Esophagus muscularis mucosa (tissue), 4 donors: ENCODE data around the gene DNAH6. TPM values are rescaled to one million over a fixed set of nuclear protein-coding genes. Genes with fewer than 3 reads are reported as not detected.

Source experiments
- DNase-seq: peaks from one replicate; pipeline ENCODE4 v3.0.0-alpha.2; 2017; ENCODE audit errors: extremely low spot score
- H3K27ac ChIP-seq, 4 donors: fragments of 200-600 bp; sonication (generic); replicated peaks in 1 of 4; 1 replicate in 3 of 4; 2 replicates in 1 of 4; pipeline ENCODE4 v1.5.1; 2016 to 2019; ENCODE audit warnings: mild to moderate bottlenecking in 1 of 4
- H3K27me3 ChIP-seq, 4 donors: fragments of 200-600 bp; sonication (generic); one replicate each; pipeline versions ENCODE4 v1.5.1 to v1.6.0; 2016 to 2019
- H3K36me3 ChIP-seq, 4 donors: fragments of 200-600 bp; sonication (generic); one replicate each; pipeline ENCODE4 v1.5.1; 2016 to 2019
- H3K4me1 ChIP-seq, 4 donors: fragments of 200-600 bp; sonication (generic); one replicate each; pipeline ENCODE4 v1.5.1; 2016 to 2019
- H3K4me3 ChIP-seq, 4 donors: fragments of 200-600 bp; sonication (generic); 1 replicate in 2 of 4; 2 replicates in 2 of 4; pipeline ENCODE4 v1.5.1; 2016 to 2019; ENCODE audit warnings: mild to moderate bottlenecking in 4 of 4, moderate library complexity in 1 of 4
- H3K9me3 ChIP-seq, 4 donors: fragments of 200-600 bp; sonication (generic); 1 replicate in 3 of 4; 2 replicates in 1 of 4; pipeline ENCODE4 v1.5.1; 2016 to 2019
- CTCF ChIP-seq, 3 experiments: fragments of 200-600 bp in 2 of 3; fragments of 450-650 bp in 1 of 3; sonication (generic) in 2 of 3; IDR thresholded peaks; one replicate each; pipeline ENCODE4 v1.5.1; 2017 to 2019; ENCODE audit warnings: antibody characterized with exemption in 3 of 3, mild to moderate bottlenecking in 2 of 3, moderate library complexity in 1 of 3
- EP300 ChIP-seq: sonication (generic); formaldehyde crosslinking; IDR thresholded peaks from one replicate; pipeline ENCODE4 v1.6.1; 2017; ENCODE audit warnings: antibody characterized with exemption
- POLR2A ChIP-seq: fragments of 450-650 bp; IDR thresholded peaks from one replicate; pipeline ENCODE4 v1.6.1; 2017; ENCODE audit warnings: antibody characterized with exemption, moderate library complexity, mild to moderate bottlenecking, low read depth
- POLR2AphosphoS5 ChIP-seq, 2 donors: sonication (generic); formaldehyde crosslinking; IDR thresholded peaks; one replicate each; pipeline ENCODE4 v1.6.1; 2017; ENCODE audit warnings: antibody characterized with exemption in 2 of 2
- WGBS: methylation state at CpG from one replicate; pipeline ENCODE4 v1.1.5; 2018; 5-methylcytosine and 5-hydroxymethylcytosine counted together
- intact Hi-C: fragments of 100-400 bp; cut with DNase I; formaldehyde crosslinking; loops from one replicate; pipeline ENCODE4 v1.15.1; 2023
- total RNA-seq, 4 donors: library from RNA; depleted of rRNA; stranded (reverse); fragments of >200 nt; gene quantifications; one replicate each; pipeline versions ENCODE4 v1.1.0 to v1.2.1, GENCODE V29; 2016

Gene DNAH6
- total RNA-seq, 4 donors from 2014 or later: 0.11 to 0.42 (median 0.23) TPM

- intact Hi-C loops: no loop called here
- Histone ChIP-seq H3K36me3 (no peaks in the 10 kb centered on the region), H3K27ac (no peak overlapping the region), H3K27me3 (no peaks in the 10 kb centered on the region), H3K9me3 (no peaks in the 10 kb centered on the region), H3K4me3 (no peak overlapping the region), H3K4me1 (no peaks in the 10 kb centered on the region)
- no peak for TF ChIP-seq POLR2AphosphoS5 (IDR thresholded peaks at IDR 0.05)
- no peak for TF ChIP-seq EP300
- no peak for TF ChIP-seq POLR2A
- no peak for TF ChIP-seq CTCF (IDR thresholded peaks at IDR 0.05)
- WGBS: 70% methylated on average over 6 of the region's 6 CpGs
- no peak for DNase-seq
Observed at GRCh38 chr2:84732897-84733778, 216.8 kb downstream of the DNAH6 start.

GRCh38 chr2:84735389-84735788 is 219.1 kb downstream of the DNAH6 start:
- TF ChIP-seq CTCF (IDR thresholded peaks at IDR 0.05): no peak
- TF ChIP-seq EP300: no peak
- TF ChIP-seq POLR2AphosphoS5 (IDR thresholded peaks at IDR 0.05): no peak
- no peak for TF ChIP-seq POLR2A

GRCh38 chr2:84741182-84741822 is 225.0 kb downstream of the DNAH6 start:
- Histone ChIP-seq H3K4me1 (no peaks in the 10 kb centered on the region), H3K4me3 (no peak overlapping the region), H3K27ac (no peak overlapping the region), H3K36me3 (no peaks in the 10 kb centered on the region), H3K9me3 (no peaks in the 10 kb centered on the region), H3K27me3 (no peaks in the 10 kb centered on the region)
- WGBS: 59% methylated on average over 3 of the region's 3 CpGs
- TF ChIP-seq CTCF (IDR thresholded peaks at IDR 0.05) (no peak), EP300 (no peak), POLR2A (no peak), POLR2AphosphoS5 (IDR thresholded peaks at IDR 0.05) (no peak)
- intact Hi-C loops: no loop called here
- no peak for DNase-seq

More at GRCh38 chr2:84735389-84735788, 219.1 kb downstream of the DNAH6 start:
- Histone ChIP-seq H3K27me3 (no peaks in the 10 kb centered on the region), H3K4me3 (no peak overlapping the region), H3K9me3 (no peaks in the 10 kb centered on the region), H3K4me1 (no peaks in the 10 kb centered on the region), H3K27ac (no peak overlapping the region), H3K36me3 (no peaks in the 10 kb centered on the region)
- no peak for DNase-seq
- intact Hi-C loops: no loop called here
- WGBS: 83% methylated on average over 1 of the region's 1 CpG

- no peak for DNase-seq
- intact Hi-C loops: no loop called here
- Histone ChIP-seq H3K9me3 (no peaks in the 10 kb centered on the region), H3K27ac (no peak overlapping the region), H3K36me3 (no peaks in the 10 kb centered on the region), H3K4me3 (no peak overlapping the region), H3K27me3 (no peaks in the 10 kb centered on the region), H3K4me1 (no peaks in the 10 kb centered on the region)
- TF ChIP-seq POLR2A (no peak), POLR2AphosphoS5 (IDR thresholded peaks at IDR 0.05) (no peak), EP300 (no peak), CTCF (IDR thresholded peaks at IDR 0.05) (no peak)
Observed at GRCh38 chr2:84748341-84748740, 232.0 kb downstream of the DNAH6 start.
